ENCODE results near the gene TPPP2. TPM values are rescaled to one million over a fixed set of nuclear protein-coding genes. Genes with fewer than 3 reads are reported as not detected.

Gene TPPP2
- total and polyA plus RNA-seq, 4 donors: 1.5 to 5.9 (median 1.6) TPM

DNA sequence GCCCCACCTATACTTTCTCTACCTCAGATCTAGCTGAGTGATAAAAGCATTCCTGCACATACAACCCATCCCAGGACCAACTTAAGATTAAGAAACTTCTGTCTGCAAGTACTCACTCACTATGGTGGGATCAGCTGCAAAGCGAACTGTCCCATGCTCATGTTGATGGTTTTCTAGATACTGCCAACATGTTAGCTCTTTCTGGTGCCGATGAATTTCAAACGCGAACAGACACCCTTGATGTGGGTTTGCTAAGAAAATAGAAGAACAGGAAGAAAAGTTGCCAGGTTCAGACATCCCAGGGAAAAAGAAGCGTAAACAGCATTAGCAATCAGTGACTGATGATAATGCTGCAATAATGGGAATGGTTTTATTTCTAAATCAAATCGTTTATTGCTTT, 32.5 kb upstream of the TPPP2 start (continued):
- TF ChIP-seq MAX (IDR thresholded peaks at IDR 0.05) (no peak), JUND (IDR thresholded peaks at IDR 0.05) (no peak)

GRCh38 chr14:20998139-20998538, 31.9 kb upstream of the TPPP2 start:
- DNase-seq (ENCODE audit: low spot score): no peak
- 83% methylated on average over 3 of the region's 3 CpGs for WGBS
- TF ChIP-seq GABPA (IDR thresholded peaks at IDR 0.05 in 1 of 2, conservative IDR thresholded peaks at IDR 0.05 in 1 of 2) (no peak), JUND (IDR thresholded peaks at IDR 0.05) (no peak), HNF4G (IDR thresholded peaks at IDR 0.05) (no peak), FOXA2 (IDR thresholded peaks at IDR 0.05) (no peak), RAD21 (IDR thresholded peaks at IDR 0.05) (no peak)
- H3K4me3 ChIP-seq (ENCODE audit: low read depth in 1 of 3, low read length in 3 of 3): no peak overlapping the region
- H3K36me3 ChIP-seq (ENCODE audit: control insufficient read depth in 4 of 4, insufficient read depth in 3 of 4, low read depth in 1 of 4, low read length in 3 of 4): peaks cover 14 to 43% (median 36%) of the 10 kb centered on the region in 4 donors
- no peak overlapping the region for H3K9ac ChIP-seq (ENCODE audit: low read depth in 1 of 2, low read length in 2 of 2)
- no peaks in the 10 kb centered on the region for H3K9me3 ChIP-seq (ENCODE audit: control insufficient read depth in 4 of 4, low read length in 3 of 4)
- H3K27me3 ChIP-seq (ENCODE audit: control insufficient read depth in 4 of 4, insufficient read depth in 4 of 4, low read length in 3 of 4): no peaks in the 10 kb centered on the region
- H3K27ac ChIP-seq (ENCODE audit: low read depth in 1 of 2, low read length in 2 of 2): no peak overlapping the region
- no peaks in the 10 kb centered on the region for H3K4me1 ChIP-seq (ENCODE audit: control insufficient read depth in 4 of 4, insufficient read depth in 4 of 4, low read length in 3 of 4)

GRCh38 chr14:20998674-20999366, 31.2 kb upstream of the TPPP2 start, which contains the start of gene SLC39A2:
SLC39A2 (plus strand) TSS chr14:20999293; CDS start chr14:20999447, 154 bp downstream.
- WGBS: 67% methylated on average over 6 of the region's 6 CpGs
- no peaks in the 10 kb centered on the region for H3K4me1 ChIP-seq (ENCODE audit: control insufficient read depth in 4 of 4, insufficient read depth in 4 of 4, low read length in 3 of 4)
- no peak for DNase-seq (ENCODE audit: low spot score)

DNA sequence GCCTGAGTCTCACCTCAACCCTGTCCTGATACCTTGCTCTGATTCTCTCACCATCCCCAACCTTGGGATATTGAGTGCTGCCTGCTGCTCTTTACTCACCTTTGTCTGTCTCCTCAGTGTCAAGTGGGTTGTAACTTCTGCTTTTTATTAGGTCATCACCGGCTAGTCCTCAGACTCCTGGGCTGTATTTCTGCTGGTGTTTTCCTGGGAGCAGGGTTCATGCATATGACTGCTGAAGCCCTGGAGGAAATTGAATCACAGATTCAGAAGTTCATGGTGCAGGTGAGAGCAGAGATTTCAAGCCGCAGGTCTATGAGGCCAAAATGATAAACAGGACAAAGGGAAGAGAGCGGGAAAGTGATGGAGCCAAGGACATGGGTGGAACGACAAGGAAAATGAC, 30.4 kb upstream of the TPPP2 start:
- no peak overlapping the region for H3K27ac ChIP-seq (ENCODE audit: low read depth in 1 of 2, low read length in 2 of 2)
- no peak overlapping the region for H3K9ac ChIP-seq (ENCODE audit: low read depth in 1 of 2, low read length in 2 of 2)
- no peak for DNase-seq (ENCODE audit: low spot score)
- TF ChIP-seq EGR1 (IDR thresholded peaks at IDR 0.05; ENCODE audit: low read depth in 2 of 2) (no peak), FOXA1 (IDR thresholded peaks at IDR 0.05) (no peak), YY1 (IDR thresholded peaks at IDR 0.05) (no peak), HNF4G (IDR thresholded peaks at IDR 0.05) (no peak), RAD21 (IDR thresholded peaks at IDR 0.05) (no peak), REST (IDR thresholded peaks at IDR 0.05) (no peak)
- TF ChIP-seq, protein P1, sequence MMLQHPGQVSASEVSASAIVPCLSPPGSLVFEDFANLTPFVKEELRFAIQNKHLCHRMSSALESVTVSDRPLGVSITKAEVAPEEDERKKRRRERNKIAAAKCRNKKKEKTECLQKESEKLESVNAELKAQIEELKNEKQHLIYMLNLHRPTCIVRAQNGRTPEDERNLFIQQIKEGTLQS (IDR thresholded peaks at IDR 0.05): no peak
- TF ChIP-seq, protein P2, sequence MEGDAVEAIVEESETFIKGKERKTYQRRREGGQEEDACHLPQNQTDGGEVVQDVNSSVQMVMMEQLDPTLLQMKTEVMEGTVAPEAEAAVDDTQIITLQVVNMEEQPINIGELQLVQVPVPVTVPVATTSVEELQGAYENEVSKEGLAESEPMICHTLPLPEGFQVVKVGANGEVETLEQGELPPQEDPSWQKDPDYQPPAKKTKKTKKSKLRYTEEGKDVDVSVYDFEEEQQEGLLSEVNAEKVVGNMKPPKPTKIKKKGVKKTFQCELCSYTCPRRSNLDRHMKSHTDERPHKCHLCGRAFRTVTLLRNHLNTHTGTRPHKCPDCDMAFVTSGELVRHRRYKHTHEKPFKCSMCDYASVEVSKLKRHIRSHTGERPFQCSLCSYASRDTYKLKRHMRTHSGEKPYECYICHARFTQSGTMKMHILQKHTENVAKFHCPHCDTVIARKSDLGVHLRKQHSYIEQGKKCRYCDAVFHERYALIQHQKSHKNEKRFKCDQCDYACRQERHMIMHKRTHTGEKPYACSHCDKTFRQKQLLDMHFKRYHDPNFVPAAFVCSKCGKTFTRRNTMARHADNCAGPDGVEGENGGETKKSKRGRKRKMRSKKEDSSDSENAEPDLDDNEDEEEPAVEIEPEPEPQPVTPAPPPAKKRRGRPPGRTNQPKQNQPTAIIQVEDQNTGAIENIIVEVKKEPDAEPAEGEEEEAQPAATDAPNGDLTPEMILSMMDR (IDR thresholded peaks at IDR 0.05; ENCODE audit: low read depth, low read length, missing input control): no peak
- peaks cover 12 to 32% (median 25%) of the 10 kb centered on the region in 4 donors for H3K36me3 ChIP-seq (ENCODE audit: control insufficient read depth in 4 of 4, insufficient read depth in 3 of 4, low read depth in 1 of 4, low read length in 3 of 4)
- WGBS: 75% methylated on average over 4 of the region's 4 CpGs
- H3K27me3 ChIP-seq (ENCODE audit: control insufficient read depth in 4 of 4, insufficient read depth in 4 of 4, low read length in 3 of 4): no peaks in the 10 kb centered on the region
- H3K9me3 ChIP-seq (ENCODE audit: control insufficient read depth in 4 of 4, low read length in 3 of 4): no peaks in the 10 kb centered on the region
- H3K4me3 ChIP-seq (ENCODE audit: low read depth in 1 of 3, low read length in 3 of 3): no peak overlapping the region
- H3K4me1 ChIP-seq (ENCODE audit: control insufficient read depth in 4 of 4, insufficient read depth in 4 of 4, low read length in 3 of 4): no peaks in the 10 kb centered on the region

More at GRCh38 chr14:20998674-20999366, 31.2 kb upstream of the TPPP2 start, which contains the start of gene SLC39A2:
- Histone ChIP-seq H3K36me3 (ENCODE audit: control insufficient read depth in 4 of 4, insufficient read depth in 3 of 4, low read depth in 1 of 4, low read length in 3 of 4) (peaks cover 14 to 39% (median 33%) of the 10 kb centered on the region in 4 donors), H3K4me3 (ENCODE audit: low read depth in 1 of 3, low read length in 3 of 3) (no peak within 1 kb of the TSS), H3K9me3 (ENCODE audit: control insufficient read depth in 4 of 4, low read length in 3 of 4) (no peaks in the 10 kb centered on the region), H3K27ac (ENCODE audit: low read depth in 1 of 2, low read length in 2 of 2) (no peak within 1 kb of the TSS), H3K27me3 (ENCODE audit: control insufficient read depth in 4 of 4, insufficient read depth in 4 of 4, low read length in 3 of 4) (no peaks in the 10 kb centered on the region), H3K9ac (ENCODE audit: low read depth in 1 of 2, low read length in 2 of 2) (no peak within 1 kb of the TSS)
- TF ChIP-seq FOXA1 (IDR thresholded peaks at IDR 0.05) (no peak), HNF4A (conservative IDR thresholded peaks at IDR 0.05) (no peak), NR2F2 (IDR thresholded peaks at IDR 0.05) (no peak)
- TF ChIP-seq, protein P2 (IDR thresholded peaks at IDR 0.05; ENCODE audit: low read depth, low read length, missing input control): no peak

Data from liver (tissue), 9 donors.